NCI-H748 (cell line): ENCODE results near the gene ESX1.
"Not testable (repeated sequence)": the region's sequence is repeated elsewhere in the genome, so short reads cannot be mapped to it uniquely, and the experiment has no call there.

ENCODE experiments used
- DNase-seq: peaks from one replicate; lab custom pipeline; 2025; ENCODE audit not compliant: unreplicated experiment; lab: John Stamatoyannopoulos, UW

ESX1 gene

DNA sequence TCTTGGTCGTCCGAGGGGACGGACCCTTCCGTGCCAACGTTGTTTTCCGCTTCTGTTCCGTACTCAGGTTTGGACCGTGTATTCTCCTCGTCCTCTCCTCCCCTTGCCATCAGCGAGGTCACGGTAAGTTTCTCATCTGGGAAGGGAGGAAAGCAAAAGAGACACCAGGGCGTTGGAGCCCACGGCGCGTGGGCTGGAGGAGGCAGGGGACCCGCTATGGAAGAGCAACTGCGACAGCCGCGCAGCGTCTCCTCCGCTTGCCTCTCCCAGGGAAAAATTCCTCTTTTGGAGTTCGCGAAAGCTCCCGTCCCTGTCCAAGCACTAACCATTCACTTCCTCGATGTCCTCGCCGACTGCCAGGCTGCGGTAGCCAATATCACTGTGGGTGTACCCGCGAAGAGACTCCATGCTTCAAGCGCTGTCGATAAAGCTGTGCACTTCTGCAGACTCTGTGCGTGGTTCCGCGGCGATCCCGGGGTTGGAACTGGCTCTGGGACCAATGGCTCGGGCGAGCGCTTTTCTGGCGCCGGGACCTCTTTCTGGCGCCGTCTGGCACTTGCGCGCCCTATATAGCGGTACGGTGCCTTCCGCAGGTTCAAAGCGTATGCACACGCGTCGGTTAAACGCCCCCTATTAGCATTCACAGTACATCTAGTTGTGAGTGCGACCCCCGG, at the start of gene ESX1:
Gene ESX1 (minus strand): TSS at position 492 of the 674 bp plus-strand sequence. CDS start 84 bp downstream, at position 408.
- peak; percentile 16 for DNase-seq

- DNase-seq: no peak
These were observed 40.9 kb upstream of the ESX1 start for GRCh38 chrX:104295636-104296035.

- no peak for DNase-seq
These were observed 34.2 kb upstream of the ESX1 start for GRCh38 chrX:104288961-104289360.

GRCh38 chrX:104288269-104288668, 33.5 kb upstream of the ESX1 start:
- DNase-seq: no peak

DNA sequence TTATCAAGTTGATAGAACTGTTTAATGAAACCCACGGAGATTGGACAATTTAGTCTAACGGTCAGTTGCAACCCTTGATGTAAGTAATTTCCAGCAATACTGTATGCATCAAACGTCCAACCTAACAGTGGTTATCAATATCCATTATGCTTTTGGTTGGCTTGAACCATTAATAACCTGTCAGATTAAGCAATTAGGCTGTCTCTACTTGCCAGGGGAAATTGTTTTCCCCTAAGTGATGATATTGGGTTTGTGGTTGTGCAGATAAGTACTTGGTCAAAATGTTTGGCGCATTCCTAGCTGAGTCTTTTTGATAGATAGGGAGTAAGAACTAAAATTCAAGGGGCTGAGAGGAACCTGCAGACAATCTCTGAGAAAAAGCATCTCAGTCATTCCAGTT, 30.5 kb upstream of the ESX1 start:
- DNase-seq: no peak

DNA sequence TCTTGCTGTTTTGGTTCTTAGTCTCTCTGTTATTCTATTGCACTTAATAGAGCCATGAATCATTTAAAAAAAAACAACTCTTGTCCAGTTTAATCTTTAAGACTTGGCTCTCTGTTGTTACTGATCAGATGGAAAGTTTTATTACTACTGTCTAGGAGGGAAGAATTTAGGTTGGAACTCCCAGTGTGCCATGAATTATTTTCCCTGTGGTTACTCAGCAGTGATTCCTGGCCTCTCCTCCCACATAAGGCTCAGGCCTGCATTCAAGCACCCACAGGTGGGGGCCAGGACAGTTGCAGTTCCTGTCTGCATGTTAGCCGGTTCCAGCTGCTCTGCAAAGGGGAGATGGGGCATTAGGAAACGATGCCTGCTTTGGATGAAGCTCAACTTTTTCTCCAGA, 29.8 kb upstream of the ESX1 start:
- DNase-seq: no peak

GRCh38 chrX:104282166-104282725, 27.5 kb upstream of the ESX1 start:
- DNase-seq: no peak

DNA sequence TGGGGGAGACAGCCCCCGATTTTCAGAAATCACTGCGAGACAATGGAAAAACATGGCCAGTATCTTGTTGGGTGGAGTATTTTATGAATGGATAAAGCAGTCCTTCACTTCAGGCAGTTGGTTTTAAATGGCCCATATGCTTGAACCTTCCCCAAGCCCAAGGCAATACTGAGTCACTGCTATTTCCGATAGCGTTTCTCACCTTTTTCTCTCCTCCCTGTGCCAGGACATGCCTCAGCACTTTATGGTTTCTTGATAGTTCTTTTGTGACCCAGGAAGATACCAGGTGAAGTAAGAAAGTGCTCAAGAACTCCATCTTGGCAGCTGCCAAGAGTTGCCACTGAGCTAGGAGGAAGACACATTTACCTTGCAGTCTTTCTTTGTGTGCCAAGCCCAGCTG, 26.8 kb upstream of the ESX1 start:
- no peak for DNase-seq

DNA sequence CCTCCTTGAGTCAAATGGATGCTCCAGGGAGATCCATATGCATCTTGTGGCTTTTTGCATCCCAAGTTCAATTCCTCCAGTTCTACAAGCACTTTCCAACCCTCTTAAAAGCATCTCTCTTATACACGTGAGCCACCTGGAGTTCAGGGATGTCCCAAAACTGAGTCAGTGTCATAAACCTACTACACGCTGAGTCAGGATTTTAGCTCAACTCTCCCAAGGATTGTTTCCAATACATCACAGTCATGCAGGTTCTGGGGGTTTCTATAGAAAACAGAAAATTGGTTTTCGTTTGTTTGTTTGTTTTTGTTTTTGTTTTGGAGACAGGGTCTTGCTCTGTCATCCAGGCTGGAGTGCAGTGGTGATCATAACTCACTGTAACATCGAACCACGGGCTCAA, 25.9 kb upstream of the ESX1 start:
- DNase-seq: no peak

- peak; percentile 48 for DNase-seq
These were observed 16.3 kb upstream of the ESX1 start for GRCh38 chrX:104270916-104271512.

- no peak for DNase-seq
These were observed 15.5 kb upstream of the ESX1 start for GRCh38 chrX:104270212-104270611.

DNA sequence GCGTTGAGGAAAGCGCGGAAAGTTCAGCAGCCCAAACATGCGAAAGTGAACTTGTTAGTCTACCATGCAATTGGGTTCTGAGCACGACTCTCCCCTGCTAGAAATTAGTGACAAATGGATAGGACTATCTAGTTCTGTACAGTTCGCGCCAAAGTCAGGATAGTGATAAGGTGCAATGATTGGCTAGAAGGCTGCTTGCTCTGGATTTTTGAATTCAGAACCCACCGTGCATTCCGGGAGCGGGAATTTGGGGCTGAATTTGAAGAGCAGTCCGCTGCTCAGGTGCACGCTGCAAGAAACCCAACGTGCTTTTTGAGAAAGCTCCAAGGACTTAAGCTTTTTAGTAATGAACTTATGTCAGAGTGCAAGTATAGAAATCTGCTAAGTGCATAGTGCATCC, 732 bp upstream of the ESX1 start:
- no peak for DNase-seq

GRCh38 chrX:104253567-104254441, 929 bp downstream of the ESX1 start:
- peak; percentile 33 for DNase-seq

- no peak for DNase-seq
These were observed 4.3 kb downstream of the ESX1 start for GRCh38 chrX:104250470-104250869.

GRCh38 chrX:104230060-104230459, 24.7 kb downstream of the ESX1 start:
- DNase-seq: not testable (repeated sequence)

DNA sequence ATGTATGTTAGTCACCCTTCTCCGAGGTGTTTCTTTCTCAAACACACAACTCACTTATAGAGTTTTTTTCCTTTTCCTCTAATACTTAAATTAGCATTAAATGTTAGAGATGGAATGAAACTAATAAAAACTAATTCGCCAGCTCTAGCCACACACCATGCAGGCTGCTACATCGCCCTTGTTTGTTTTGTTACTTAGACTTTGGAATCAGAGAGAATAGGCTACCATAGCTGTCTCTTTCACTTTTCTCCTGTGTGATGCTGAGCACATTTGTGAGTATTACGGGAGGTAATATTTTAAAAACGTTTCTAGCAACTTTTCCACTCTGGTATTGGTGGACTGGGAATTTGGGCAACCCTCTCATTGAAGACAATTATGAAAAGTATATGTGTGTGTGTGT, 43.5 kb downstream of the ESX1 start:
- no peak for DNase-seq

GRCh38 chrX:104205548-104205947, 49.2 kb downstream of the ESX1 start:
- no peak for DNase-seq
